GM19395 (cell line): ENCODE measurements around the gene SPATA3.
A peak's percentile ranks its signal among the peaks of the same experiment; 100 is the strongest.

Source experiments
- ATAC-seq: cut with Tn5 transposase; IDR thresholded peaks from one replicate; pipeline ENCODE4 v1.9.1; 2021; ENCODE audit warnings: mild to moderate bottlenecking, moderate library complexity; ENCODE audit not compliant: unreplicated experiment

SPATA3 gene

GRCh38 chr2:230995821-230996220 lies at the start of gene SPATA3:
SPATA3 (plus strand) TSS chr2:230996121; CDS start chr2:230996234, 113 bp downstream.
- no peak for ATAC-seq

GRCh38 chr2:230946429-230947234 lies 49.3 kb upstream of the SPATA3 start:
- ATAC-seq = no peak

GRCh38 chr2:230947235-230947576 lies 48.7 kb upstream of the SPATA3 start:
- ATAC-seq = no peak

GRCh38 chr2:230947908-230948365 lies 48.0 kb upstream of the SPATA3 start:
- peak; percentile 42 for ATAC-seq

- ATAC-seq = peak; percentile 68
These were observed 45.7 kb upstream of the SPATA3 start for GRCh38 chr2:230949966-230950873.

- no peak for ATAC-seq
These were observed 45.0 kb upstream of the SPATA3 start for GRCh38 chr2:230950874-230951339.

- no peak for ATAC-seq
These were observed 44.5 kb upstream of the SPATA3 start for GRCh38 chr2:230951396-230951795.

- ATAC-seq = no peak
These were observed 43.5 kb upstream of the SPATA3 start for GRCh38 chr2:230952226-230952956.

- no peak for ATAC-seq
These were observed 42.1 kb upstream of the SPATA3 start for GRCh38 chr2:230953845-230954244.

GRCh38 chr2:230954746-230955145 lies 41.2 kb upstream of the SPATA3 start:
- ATAC-seq = no peak

GRCh38 chr2:230955163-230955737 lies 40.7 kb upstream of the SPATA3 start:
- ATAC-seq = no peak

GRCh38 chr2:230956827-230957755 lies 38.8 kb upstream of the SPATA3 start:
- ATAC-seq = peak; percentile 87

- no peak for ATAC-seq
These were observed 38.0 kb upstream of the SPATA3 start for GRCh38 chr2:230957756-230958391.

- ATAC-seq = no peak
These were observed 36.8 kb upstream of the SPATA3 start for GRCh38 chr2:230958820-230959756.

- no peak for ATAC-seq
These were observed 35.9 kb upstream of the SPATA3 start for GRCh38 chr2:230960026-230960425.

GRCh38 chr2:230961091-230961491 lies 34.8 kb upstream of the SPATA3 start:
- ATAC-seq = no peak

- ATAC-seq = no peak
These were observed 31.7 kb upstream of the SPATA3 start for GRCh38 chr2:230964136-230964730.

GRCh38 chr2:230967113-230967512 lies 28.8 kb upstream of the SPATA3 start:
- no peak for ATAC-seq
